HEK293T (cell line): ENCODE results near the gene ANP32E.

ENCODE experiments used
- CTBP1 ChIP-seq: fragments of 450-650 bp; IDR thresholded peaks from 2 replicates; pipeline ENCODE4 v1.6.1; 2016; ENCODE audit warnings: borderline replicate concordance
- FOXM1 ChIP-seq: fragments of 450-650 bp; IDR thresholded peaks from 2 replicates; pipeline ENCODE4 v1.6.1; 2017; ENCODE audit warnings: mild to moderate bottlenecking, borderline replicate concordance
- LEF1 ChIP-seq: fragments of 450-650 bp; IDR thresholded peaks from 2 replicates; pipeline ENCODE4 v1.6.1; 2017; ENCODE audit warnings: mild to moderate bottlenecking, borderline replicate concordance
- SP1 ChIP-seq: fragments of 450-650 bp; IDR thresholded peaks from 2 replicates; pipeline ENCODE4 v1.6.1; 2017

GRCh38 chr1:150282558-150282958 lies 46.6 kb upstream of the ANP32E start:
- TF ChIP-seq SP1 (no peak), CTBP1 (no peak), LEF1 (no peak), FOXM1 (no peak)
